Measurements from ENCODE around the gene DHX9. TPM values are rescaled to one million over a fixed set of nuclear protein-coding genes. Genes with fewer than 3 reads are reported as not detected.

Gene DHX9
- total and polyA plus RNA-seq, 12 donors: 50.9 to 147 (median 89.8) TPM

DNA sequence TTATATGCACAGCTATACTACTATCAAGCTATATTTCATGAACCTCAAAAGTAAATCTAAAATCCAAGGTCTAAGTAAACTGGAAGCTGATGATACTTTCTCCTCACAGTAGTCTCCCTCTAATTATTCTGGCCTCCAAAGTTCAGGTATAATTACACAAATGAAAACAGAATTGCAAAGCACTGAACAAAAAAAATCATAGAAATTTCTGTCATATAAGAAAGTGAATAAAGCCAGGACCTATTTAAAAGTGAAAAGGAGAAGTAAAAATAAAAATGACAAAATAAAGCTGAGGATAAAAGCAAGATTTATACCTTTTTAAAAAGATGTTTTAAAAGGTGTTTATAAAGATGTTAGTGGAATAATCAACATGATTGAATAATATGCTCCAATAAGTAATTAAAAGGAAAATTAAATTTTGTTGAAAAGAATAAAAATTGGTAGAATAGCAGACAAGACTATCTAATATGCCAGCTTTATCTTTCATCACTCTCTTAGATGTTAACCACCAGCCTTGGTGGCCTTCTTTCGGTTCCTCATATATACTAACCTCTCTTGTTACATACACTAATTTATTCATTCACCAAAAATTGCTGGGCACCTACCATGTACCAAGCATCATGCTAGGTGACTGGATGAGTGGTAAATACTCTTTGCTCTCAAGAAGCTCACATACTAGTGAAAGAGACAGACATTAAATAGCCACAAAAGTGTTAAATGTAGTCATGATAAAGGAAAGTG is 88.7 kb downstream of the DHX9 start:
- no peak overlapping the region for H3K27ac ChIP-seq
- intact Hi-C loops (cut with DNase I): no loop called here
- no peak for TF ChIP-seq CTCF (IDR thresholded peaks at IDR 0.05)
- H3K9me3 ChIP-seq (replicated peaks in 1 of 3): no peaks in the 10 kb centered on the region
- H3K4me1 ChIP-seq (replicated peaks in 1 of 2): no peaks in the 10 kb centered on the region
- no peak for DNase-seq
- WGBS, 4 donors: 80 to 93% (median 86%) methylated on average over 1 of the region's 1 CpG
- H3K36me3 ChIP-seq (replicated peaks in 1 of 2): no peaks in the 10 kb centered on the region
- H3K4me3 ChIP-seq: no peak overlapping the region
- H3K27me3 ChIP-seq: no peaks in the 10 kb centered on the region

GRCh38 chr1:182930985-182931384 is 91.8 kb downstream of the DHX9 start:
- intact Hi-C loops (cut with DNase I): no loop called here
- Histone ChIP-seq H3K36me3 (replicated peaks in 1 of 2) (no peaks in the 10 kb centered on the region), H3K4me1 (replicated peaks in 1 of 2) (no peaks in the 10 kb centered on the region), H3K9me3 (replicated peaks in 1 of 3) (no peaks in the 10 kb centered on the region), H3K27ac (no peak overlapping the region), H3K4me3 (no peak overlapping the region), H3K27me3 (no peaks in the 10 kb centered on the region)
- no peak for TF ChIP-seq CTCF (IDR thresholded peaks at IDR 0.05)
- TF ChIP-seq POLR2A (IDR thresholded peaks at IDR 0.05): no peak
- no peak for DNase-seq
- WGBS, 4 donors: 60 to 69% (median 65%) methylated on average over 1 of the region's 1 CpG

DNA sequence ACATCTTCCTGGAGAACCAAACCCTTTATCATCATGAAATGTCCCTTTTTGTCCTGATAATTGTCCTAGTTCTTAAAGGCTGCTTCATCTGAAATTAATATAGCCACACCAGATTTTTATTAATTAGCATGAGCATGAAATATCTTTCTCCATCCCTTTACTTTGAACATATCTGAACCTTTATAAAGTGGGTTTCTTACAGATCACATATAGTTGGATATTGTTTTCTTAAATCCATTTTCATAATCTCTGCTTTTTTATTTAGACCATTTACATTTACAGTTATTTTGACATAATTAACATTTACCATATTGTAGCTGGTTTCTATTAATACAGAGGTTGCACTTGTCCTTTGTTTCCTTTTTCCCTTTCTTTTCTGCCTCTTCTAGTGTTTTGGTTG is 96.6 kb downstream of the DHX9 start:
- Histone ChIP-seq H3K27me3 (peaks cover 2% of the 10 kb centered on the region), H3K9me3 (replicated peaks in 1 of 3) (no peaks in the 10 kb centered on the region), H3K4me1 (replicated peaks in 1 of 2) (no peaks in the 10 kb centered on the region), H3K4me3 (no peak overlapping the region), H3K27ac (no peak overlapping the region), H3K36me3 (replicated peaks in 1 of 2) (no peaks in the 10 kb centered on the region)
- TF ChIP-seq CTCF (IDR thresholded peaks at IDR 0.05) (no peak), POLR2A (IDR thresholded peaks at IDR 0.05) (no peak)
- intact Hi-C loops (cut with DNase I): no loop called here
- no peak for DNase-seq

Other genes starting within 250 kb of the DHX9 start
- 1 to 10 TPM in 7 of 9 donors, under 1 TPM in 2; 0.36 to 7.8 (median 3.2) TPM for gene RGS16, start 235.0 kb upstream of the DHX9 start, total RNA-seq
- 1 to 10 TPM; 4.3 to 7.1 (median 5.5) TPM for gene RGS16, start 235.0 kb upstream of the DHX9 start, polyA plus RNA-seq
- 1 to 10 TPM in 6 of 9 donors, under 1 TPM in 3; 0.40 to 4.8 (median 1.2) TPM for gene RGS8, start 154.8 kb upstream of the DHX9 start, total RNA-seq
- 10 to 100 TPM in 1 of 3 donors, under 1 TPM in 2; 0.72 to 11.8 (median 0.74) TPM for gene RGS8, start 154.8 kb upstream of the DHX9 start, polyA plus RNA-seq
- 10 to 100 TPM in 6 of 9 donors, 1 to 10 TPM in 3; 4.8 to 31.7 (median 22.9) TPM for gene NPL, start 49.6 kb upstream of the DHX9 start, total RNA-seq
- 10 to 100 TPM in 2 of 3 donors, 1 to 10 TPM in 1; 8.8 to 22.9 (median 16.1) TPM for gene NPL, start 49.6 kb upstream of the DHX9 start, polyA plus RNA-seq
- under 1 TPM in 1 of 9 donors, not detected in 8; 0.06 TPM for gene SHCBP1L, start 113.8 kb downstream of the DHX9 start, total RNA-seq
- gene SHCBP1L, start 113.8 kb downstream of the DHX9 start, polyA plus RNA-seq: not detected
- 100 to 1,000 TPM in 2 of 9 donors, 10 to 100 TPM in 7; 65.3 to 110 (median 82.2) TPM for gene LAMC1, start 184.1 kb downstream of the DHX9 start, total RNA-seq
- gene LAMC1, start 184.1 kb downstream of the DHX9 start, polyA plus RNA-seq: 10 to 100 TPM; 12.3 to 49.8 (median 17.5) TPM

Measured in adrenal gland (tissue), 12 donors.